GM12878 (cell line): ENCODE data around the gene MYO3B. TPM values are rescaled to one million over a fixed set of nuclear protein-coding genes. Genes with fewer than 3 reads are reported as not detected.

Experiments used
- ATAC-seq: fragments of 200-7000 bp; cut with Tn5 transposase; 3 replicates; pipeline ENCODE4 v1.9.1; 2020; ENCODE audit warnings: mild to moderate bottlenecking, moderate library complexity
- BruUV-seq: library from RNA; stranded (reverse); fragments of 400-500 nt; replicated peaks from 2 replicates; lab custom pipeline; 2021; lab: Mats Ljungman, UMichigan
- CTCF ChIA-PET: fragments of 300-600 bp; sonication (Branson Sonifier 250); formaldehyde crosslinking; extraction: SDS; loops from one replicate; lab custom pipeline; 2021; ENCODE audit warnings: inconsistent platforms; lab: Yijun Ruan, JAX
- POLR2A ChIA-PET: fragments of 350-600 bp; formaldehyde crosslinking; extraction: SDS; loops from one replicate; lab custom pipeline; 2021; ENCODE audit warnings: inconsistent platforms; lab: Charles Lee
- RAD21 ChIA-PET: fragments of 300-600 bp; sonication (Branson Sonifier 250); formaldehyde crosslinking; loops from one replicate; lab custom pipeline; 2023; ENCODE audit warnings: antibody characterized with exemption; ENCODE audit not compliant: unreplicated experiment; lab: Charles Lee
- SMC1A ChIA-PET: fragments of 300-600 bp; sonication (Branson Sonifier 250); formaldehyde crosslinking; loops from one replicate; lab custom pipeline; 2023; ENCODE audit not compliant: unreplicated experiment, uncharacterized antibody; lab: Charles Lee
- DNase-seq: peaks from one replicate; pipeline ENCODE4 v3.0.0-alpha.2; 2011; ENCODE audit warnings: low read depth, low spot score
- FAIRE-seq: peaks from 3 replicates; lab custom pipeline; 2011; peaks lifted over from hg19 to GRCh38; lab: Jason Lieb, UNC
- H2AFZ ChIP-seq: 2 replicates; pipeline ENCODE4 v1.6.0; 2011; ENCODE audit warnings: low read depth, low read length, control low read depth; ENCODE audit not compliant: control insufficient read depth
- H3K27ac ChIP-seq: 2 replicates; pipeline ENCODE4 v1.5.1; 2011; ENCODE audit warnings: control low read depth; ENCODE audit not compliant: control insufficient read depth, insufficient read depth
- H3K27me3 ChIP-seq, 2 experiments: replicated peaks in 1 of 2; 2 replicates each; pipeline versions ENCODE4 v1.6.0 to v1.6.1; 2011; ENCODE audit warnings: low read length in 1 of 2; ENCODE audit not compliant: control insufficient read depth in 2 of 2, insufficient read depth in 2 of 2
- H3K36me3 ChIP-seq, 2 experiments: 2 replicates each; pipeline ENCODE4 v1.5.1; 2011; ENCODE audit warnings: low read length in 1 of 2; ENCODE audit not compliant: control insufficient read depth in 2 of 2, insufficient read depth in 2 of 2
- H3K4me1 ChIP-seq: 2 replicates; pipeline ENCODE4 v1.6.1; 2011; ENCODE audit warnings: mild to moderate bottlenecking, low read length, moderate library complexity, mixed read lengths; ENCODE audit not compliant: control insufficient read depth, insufficient read depth
- H3K4me2 ChIP-seq: 2 replicates; pipeline ENCODE4 v1.6.0; 2011; ENCODE audit warnings: control low read depth; ENCODE audit not compliant: control insufficient read depth, insufficient read depth
- H3K4me3 ChIP-seq: fragments of 200-600 bp; sonication (generic); 2 replicates; pipeline ENCODE4 v1.5.1; 2016
- H3K79me2 ChIP-seq: 2 replicates; pipeline ENCODE4 v1.6.0; 2011; ENCODE audit warnings: low read length; ENCODE audit not compliant: control insufficient read depth, insufficient read depth
- H3K9ac ChIP-seq: 2 replicates; pipeline ENCODE4 v1.8.0; 2011; ENCODE audit warnings: low read length, control low read depth, mixed read lengths; ENCODE audit not compliant: control insufficient read depth, insufficient read depth
- H3K9me3 ChIP-seq: replicated peaks from 3 replicates; pipeline ENCODE4 v1.5.1; 2011; ENCODE audit warnings: mild to moderate bottlenecking, low read length; ENCODE audit not compliant: control insufficient read depth, insufficient read depth
- H4K20me1 ChIP-seq: 2 replicates; pipeline ENCODE4 v1.6.0; 2011; ENCODE audit not compliant: control insufficient read depth, insufficient read depth
- CEBPB ChIP-seq, 2 experiments: fragments of 150-350 bp in 1 of 2; IDR thresholded peaks; 2 replicates each; pipeline ENCODE4 v1.6.1; 2012 to 2014; ENCODE audit warnings: low read depth in 2 of 2, low read length in 2 of 2, borderline replicate concordance in 1 of 2, inconsistent platforms in 1 of 2
- GABPA ChIP-seq: IDR thresholded peaks from 2 replicates; pipeline ENCODE4 v1.6.1; 2014; ENCODE audit warnings: antibody characterized with exemption, low read depth, mild to moderate bottlenecking, inconsistent platforms
- HDAC2 ChIP-seq: fragments of 200-600 bp; sonication (generic); IDR thresholded peaks from 2 replicates; pipeline ENCODE4 v1.6.1; 2017
- KDM1A ChIP-seq: fragments of 200-600 bp; sonication (generic); IDR thresholded peaks from 2 replicates; pipeline ENCODE4 v1.6.1; 2016; ENCODE audit warnings: borderline replicate concordance
- PKNOX1 ChIP-seq: fragments of 450-650 bp; IDR thresholded peaks from 2 replicates; pipeline ENCODE4 v1.6.1; 2016; ENCODE audit warnings: mild to moderate bottlenecking
- SMAD5 ChIP-seq: IDR thresholded peaks from 2 replicates; pipeline ENCODE4 v1.6.1; 2016; ENCODE audit warnings: antibody characterized with exemption, low read depth
- SP1 ChIP-seq: IDR thresholded peaks from one replicate; pipeline ENCODE4 v1.6.1; 2011; ENCODE audit warnings: low read depth, low read length
- SPI1 ChIP-seq: IDR thresholded peaks from 2 replicates; pipeline ENCODE4 v1.6.1; 2011; ENCODE audit warnings: low read depth, mild to moderate bottlenecking, low read length, moderate library complexity, borderline replicate concordance; ENCODE audit not compliant: insufficient read depth
- ZBTB40 ChIP-seq: fragments of 450-650 bp; IDR thresholded peaks from 2 replicates; pipeline ENCODE4 v1.6.1; 2016; ENCODE audit warnings: mild to moderate bottlenecking, moderate library complexity, borderline replicate concordance
- ZNF207 ChIP-seq: fragments of 450-650 bp; IDR thresholded peaks from 2 replicates; pipeline ENCODE4 v1.6.1; 2014; ENCODE audit warnings: antibody characterized with exemption, mild to moderate bottlenecking, borderline replicate concordance
- ZNF592 ChIP-seq: fragments of 450-650 bp; IDR thresholded peaks from 2 replicates; pipeline ENCODE4 v1.6.1; 2017; ENCODE audit warnings: mild to moderate bottlenecking, moderate library complexity
- WGBS: methylation state at CpG from one replicate; pipeline ENCODE4 v1.1.6; 2016; ENCODE audit warnings: low lambda C conversion rate; ENCODE audit not compliant: insufficient replicate concordance, insufficient coverage; ENCODE audit errors: missing lambda C conversion rate; 5-methylcytosine and 5-hydroxymethylcytosine counted together
- in situ Hi-C: fragments of 300-500 bp; cut with MboI; formaldehyde crosslinking; loops from 9 replicates; pipeline ENCODE4 v1.14.3; 2018; ENCODE audit warnings: mixed read lengths
- intact Hi-C: fragments of 100-400 bp; cut with micrococcal nuclease; formaldehyde crosslinking; loops from one replicate; pipeline ENCODE4 v1.14.2; 2022; ENCODE audit not compliant: unreplicated experiment
- polyA plus RNA-seq, 11 experiments: library from polyadenylated mRNA; depleted of rRNA in 4 of 11; unstranded in 6 of 11; stranded (reverse) in 5 of 11; fragments of >200 nt; fragmentation: Nextera tagmentation in 4 of 11; fragmentation: Illumina TruSeq in 1 of 11; extraction: Ambion mirVana in 4 of 11; extraction: Trizol in 1 of 11; gene quantifications; 1 replicate in 1 of 11; 2 replicates in 10 of 11; pipeline versions ENCODE4 v1.2.1 to v1.2.3, GENCODE V29; 2011 to 2016; ENCODE audit warnings: inconsistent platforms in 2 of 11, missing spikeins in 2 of 11, low read depth in 1 of 11
- total RNA-seq, 4 experiments: library from RNA; depleted of rRNA in 3 of 4; stranded (reverse); fragments of >200 nt in 3 of 4; fragmentation: Illumina TruSeq in 1 of 4; extraction: Trizol in 1 of 4; gene quantifications; 2 replicates each; pipeline versions ENCODE4 v1.2.1 to v1.2.3, GENCODE V29; 2013 to 2021

MYO3B gene
- total and polyA plus RNA-seq, 10 of the 15 experiments (the other 5 are each of a cell fraction or from before 2014, with no cell fraction given), result 1.1 to 7.1 (median 2.1) TPM

- TF ChIP-seq ZNF592 (no peak), ZNF207 (no peak), KDM1A (no peak), SMAD5 (no peak), SPI1 (no peak), GABPA (no peak)
Measured at GRCh38 chr2:170322140-170322766, 144.3 kb downstream of the MYO3B start (continued).

GRCh38 chr2:170323743-170324142, 145.8 kb downstream of the MYO3B start:
- no peak overlapping the region for H3K9ac ChIP-seq
- CTCF ChIA-PET, result interaction anchor here (0.6 to 4.3 kb wide), 46 partner anchors 8 to 881 kb away, joined by 3 to 89 read pairs (median 4); partner anchors contain the start of genes ERICH2, GAD1 and SP5
- 25% methylated on average over 4 of the region's 4 CpGs for WGBS
- H3K27me3 ChIP-seq, result no peaks in the 10 kb centered on the region
- no peaks in the 10 kb centered on the region for H3K79me2 ChIP-seq
- no peaks in the 10 kb centered on the region for H3K4me1 ChIP-seq
- POLR2A ChIA-PET, result interaction anchor here (1.2 kb wide), 1 partner anchor 13 kb away, joined by 3 read pairs; no protein-coding TSS in a partner anchor
- SMC1A ChIA-PET, result interaction anchor here (0.5 to 4.7 kb wide), 37 partner anchors 9 to 537 kb away, joined by 3 to 35 read pairs (median 4); partner anchors contain the start of gene ERICH2
- RAD21 ChIA-PET, result interaction anchor here (0.6 to 3.5 kb wide), 36 partner anchors 10 to 549 kb away, joined by 3 to 36 read pairs (median 4); partner anchors contain the start of gene GAD1
- ATAC-seq (no peak), FAIRE-seq (no peak), DNase-seq (no peak)
- H3K4me2 ChIP-seq, result no peak overlapping the region
- no peak overlapping the region for H3K4me3 ChIP-seq
- in situ Hi-C loops, result no loop called here
- no peak overlapping the region for H3K27ac ChIP-seq
- no TSS peak for BruUV-seq
- no peak overlapping the region for H2AFZ ChIP-seq
- H3K9me3 ChIP-seq, result peaks cover 8% of the 10 kb centered on the region; the same call in 2 of the 3 replicates
- intact Hi-C loops, result loop anchor here (1.0 to 2.0 kb wide), 4 partner anchors 37 to 550 kb away; no protein-coding TSS in a partner anchor
- H3K36me3 ChIP-seq, result no peaks in the 10 kb centered on the region
- H4K20me1 ChIP-seq, result no peaks in the 10 kb centered on the region
- TF ChIP-seq CEBPB (IDR thresholded peaks at IDR 0.05; ENCODE audit: borderline replicate concordance in 1 of 2, low read depth in 2 of 2, low read length in 2 of 2) (no peak), ZBTB40 (no peak), PKNOX1 (no peak), HDAC2 (no peak), SP1 (no peak)
